ENCODE results near the gene LRRC25.

The LRRC25 gene

GRCh38 chr19:18397242-18398202, at the start of gene LRRC25:
Gene LRRC25, minus strand, starts transcription at chr19:18397622. Its CDS starts 659 bp downstream, at chr19:18396963.
- DNase-seq: no peak

GRCh38 chr19:18446811-18447359, 49.5 kb upstream of the LRRC25 start:
- DNase-seq: no peak

- no peak for DNase-seq
Measured at GRCh38 chr19:18446145-18446810, 48.9 kb upstream of the LRRC25 start.

- no peak for DNase-seq
Measured at GRCh38 chr19:18445262-18445948, 48.0 kb upstream of the LRRC25 start.

GRCh38 chr19:18444513-18444912, 47.1 kb upstream of the LRRC25 start:
- no peak for DNase-seq

- no peak for DNase-seq
Measured at GRCh38 chr19:18443831-18444230, 46.4 kb upstream of the LRRC25 start.

- no peak for DNase-seq
Measured at GRCh38 chr19:18443406-18443805, 46.0 kb upstream of the LRRC25 start.

- no peak for DNase-seq
Measured at GRCh38 chr19:18442941-18443340, 45.5 kb upstream of the LRRC25 start.

GRCh38 chr19:18441804-18442788, 44.7 kb upstream of the LRRC25 start:
- DNase-seq: no peak

- DNase-seq: no peak
Measured at GRCh38 chr19:18440936-18441803, 43.7 kb upstream of the LRRC25 start.

- no peak for DNase-seq
Measured at GRCh38 chr19:18440415-18440877, 43.0 kb upstream of the LRRC25 start.

- DNase-seq: no peak
Measured at GRCh38 chr19:18439910-18440237, 42.5 kb upstream of the LRRC25 start.

- no peak for DNase-seq
Measured at GRCh38 chr19:18439025-18439909, 41.8 kb upstream of the LRRC25 start.

- DNase-seq: no peak
Measured at GRCh38 chr19:18438331-18439024, 41.1 kb upstream of the LRRC25 start.

- peak; percentile 36 for DNase-seq
Measured at GRCh38 chr19:18437491-18438330, 40.3 kb upstream of the LRRC25 start, which contains the start of gene ISYNA1. Gene ISYNA1, minus strand, starts transcription at chr19:18438133. Its CDS starts 154 bp downstream, at chr19:18437979.

GRCh38 chr19:18436671-18437490, 39.5 kb upstream of the LRRC25 start:
- peak; percentile 81 for DNase-seq

Measured in NCI-H2171 treated with DMSO at 0.1 percent for 48 hours (cell line).